Thyroid gland (tissue), 4 donors: ENCODE results near the gene RAN.

Experiments
- CTCF ChIP-seq, 6 experiments: fragments of 200-600 bp in 3 of 6; fragments of 450-650 bp in 3 of 6; sonication (generic) in 3 of 6; IDR thresholded peaks; one replicate each; pipeline ENCODE4 v1.5.1; 2016 to 2019; ENCODE audit warnings: antibody characterized with exemption in 6 of 6, mild to moderate bottlenecking in 2 of 6, inconsistent platforms in 1 of 6, moderate library complexity in 1 of 6
- POLR2A ChIP-seq, 2 donors: fragments of 450-650 bp; IDR thresholded peaks; one replicate each; pipeline ENCODE4 v1.6.1; 2017; ENCODE audit warnings: antibody characterized with exemption in 2 of 2, mild to moderate bottlenecking in 2 of 2, moderate library complexity in 1 of 2

DNA sequence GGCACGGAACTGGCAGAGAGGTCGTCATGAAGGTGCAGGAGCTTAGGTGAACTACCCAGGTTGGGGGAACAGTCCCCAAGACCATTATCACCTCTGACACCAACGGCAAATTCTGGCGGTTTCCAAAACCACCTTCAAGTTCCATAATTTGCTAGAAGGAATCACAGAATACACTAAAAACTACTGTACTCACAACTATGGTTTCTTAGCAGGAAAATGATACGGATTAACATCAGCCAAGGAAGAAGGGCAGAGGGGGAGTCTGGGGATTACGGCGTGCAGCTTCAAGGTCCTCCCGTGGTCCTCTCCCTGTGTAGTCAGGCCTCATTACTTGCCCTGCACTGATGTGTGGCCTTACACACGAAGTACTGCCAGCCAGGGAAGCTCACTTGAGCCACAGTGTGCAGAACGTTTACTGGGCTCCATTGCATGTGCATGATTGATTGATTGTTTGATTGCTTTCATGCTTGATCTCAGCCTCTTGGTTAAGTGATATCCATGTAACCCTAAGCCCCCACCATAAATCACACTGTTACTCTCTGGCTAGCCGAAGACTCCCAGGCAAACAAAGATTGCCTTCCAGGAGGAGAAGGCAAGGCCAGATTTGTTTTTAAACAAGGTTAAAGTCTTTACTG, 32.0 kb upstream of the RAN start:
- TF ChIP-seq POLR2A (IDR thresholded peaks at IDR 0.05), result no peak
- TF ChIP-seq CTCF (IDR thresholded peaks at IDR 0.05), result no peak
